ENCODE measurements around the gene MLN. TPM values are rescaled to one million over a fixed set of nuclear protein-coding genes. Genes with fewer than 3 reads are reported as not detected.

The MLN gene
- total RNA-seq, 1 experiment from 2014 or later, result not detected

- H3K36me3 ChIP-seq (ENCODE audit: control insufficient read depth in 1 of 2, insufficient read depth in 2 of 2, low read length in 2 of 2), result no peaks in the 10 kb centered on the region
- no peaks in the 10 kb centered on the region for H3K9me2 ChIP-seq (ENCODE audit: insufficient read depth)
- ChIA-PET POLR2A (interaction anchor here (1.1 kb wide), 1 partner anchor 11 kb away, joined by 4 read pairs; no protein-coding TSS in a partner anchor), RAD21 (ENCODE audit: low non-redundant PET in 1 of 2, low total read pairs in 2 of 2, uncharacterized antibody in 2 of 2, unreplicated experiment in 2 of 2) (no interaction called here), CTCF (interaction anchor here (1.0 to 2.5 kb wide), 4 partner anchors 17 to 188 kb away, joined by 3 to 9 read pairs (median 4); no protein-coding TSS in a partner anchor)
- BruUV-seq (replicated peaks), result no TSS peak
- intact Hi-C loops (cut with micrococcal nuclease), result no loop called here
- no peaks in the 10 kb centered on the region for H3K9me3 ChIP-seq (ENCODE audit: control insufficient read depth in 1 of 2, insufficient read depth in 1 of 2, low read depth in 1 of 2, low read length in 2 of 2)
- H4K20me1 ChIP-seq (ENCODE audit: insufficient read depth), result no peaks in the 10 kb centered on the region
- TF ChIP-seq EZH2phosphoT487 (IDR thresholded peaks at IDR 0.05; ENCODE audit: borderline replicate concordance) (no peak), ZBTB33 (IDR thresholded peaks at IDR 0.05; ENCODE audit: extremely low read depth, insufficient replicate concordance, low read length) (no peak), FOSL1 (IDR thresholded peaks at IDR 0.05; ENCODE audit: low read depth) (no peak), EZH2 (IDR thresholded peaks at IDR 0.05) (no peak), TCF7L2 (IDR thresholded peaks at IDR 0.05; ENCODE audit: borderline replicate concordance, extremely low read depth, insufficient read depth, insufficient read length) (no peak), SP1 (IDR thresholded peaks at IDR 0.05; ENCODE audit: low read depth) (no peak), CEBPB (IDR thresholded peaks at IDR 0.05; ENCODE audit: low read depth) (no peak), POLR2AphosphoS5 (IDR thresholded peaks at IDR 0.05; ENCODE audit: low read depth, low read length) (no peak), POLR2A (IDR thresholded peaks at IDR 0.05; ENCODE audit: borderline replicate concordance, extremely low read depth, insufficient read depth, insufficient read length) (no peak), ZFX (IDR thresholded peaks at IDR 0.05) (no peak), JUND (IDR thresholded peaks at IDR 0.05) (no peak)
- TF ChIP-seq, protein P1, sequence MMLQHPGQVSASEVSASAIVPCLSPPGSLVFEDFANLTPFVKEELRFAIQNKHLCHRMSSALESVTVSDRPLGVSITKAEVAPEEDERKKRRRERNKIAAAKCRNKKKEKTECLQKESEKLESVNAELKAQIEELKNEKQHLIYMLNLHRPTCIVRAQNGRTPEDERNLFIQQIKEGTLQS (IDR thresholded peaks at IDR 0.05), result no peak
- TF ChIP-seq, protein P2, sequence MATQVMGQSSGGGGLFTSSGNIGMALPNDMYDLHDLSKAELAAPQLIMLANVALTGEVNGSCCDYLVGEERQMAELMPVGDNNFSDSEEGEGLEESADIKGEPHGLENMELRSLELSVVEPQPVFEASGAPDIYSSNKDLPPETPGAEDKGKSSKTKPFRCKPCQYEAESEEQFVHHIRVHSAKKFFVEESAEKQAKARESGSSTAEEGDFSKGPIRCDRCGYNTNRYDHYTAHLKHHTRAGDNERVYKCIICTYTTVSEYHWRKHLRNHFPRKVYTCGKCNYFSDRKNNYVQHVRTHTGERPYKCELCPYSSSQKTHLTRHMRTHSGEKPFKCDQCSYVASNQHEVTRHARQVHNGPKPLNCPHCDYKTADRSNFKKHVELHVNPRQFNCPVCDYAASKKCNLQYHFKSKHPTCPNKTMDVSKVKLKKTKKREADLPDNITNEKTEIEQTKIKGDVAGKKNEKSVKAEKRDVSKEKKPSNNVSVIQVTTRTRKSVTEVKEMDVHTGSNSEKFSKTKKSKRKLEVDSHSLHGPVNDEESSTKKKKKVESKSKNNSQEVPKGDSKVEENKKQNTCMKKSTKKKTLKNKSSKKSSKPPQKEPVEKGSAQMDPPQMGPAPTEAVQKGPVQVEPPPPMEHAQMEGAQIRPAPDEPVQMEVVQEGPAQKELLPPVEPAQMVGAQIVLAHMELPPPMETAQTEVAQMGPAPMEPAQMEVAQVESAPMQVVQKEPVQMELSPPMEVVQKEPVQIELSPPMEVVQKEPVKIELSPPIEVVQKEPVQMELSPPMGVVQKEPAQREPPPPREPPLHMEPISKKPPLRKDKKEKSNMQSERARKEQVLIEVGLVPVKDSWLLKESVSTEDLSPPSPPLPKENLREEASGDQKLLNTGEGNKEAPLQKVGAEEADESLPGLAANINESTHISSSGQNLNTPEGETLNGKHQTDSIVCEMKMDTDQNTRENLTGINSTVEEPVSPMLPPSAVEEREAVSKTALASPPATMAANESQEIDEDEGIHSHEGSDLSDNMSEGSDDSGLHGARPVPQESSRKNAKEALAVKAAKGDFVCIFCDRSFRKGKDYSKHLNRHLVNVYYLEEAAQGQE (IDR thresholded peaks at IDR 0.05; ENCODE audit: low read depth), result no peak
- peak overlapping the region; percentile 69 for H3K4me2 ChIP-seq (ENCODE audit: low read length)
- H3K27ac ChIP-seq (ENCODE audit: low read depth, low read length), result peak overlapping the region; percentile 73
- peaks cover 21 to 39% of the 10 kb centered on the region in 2 experiments for H3K4me1 ChIP-seq (ENCODE audit: control insufficient read depth in 1 of 2, insufficient read depth in 2 of 2, low read length in 2 of 2)
- ATAC-seq (peak; percentile 31; the same call in 1 of the 2 replicates), DNase-seq (ENCODE audit: low read depth, low spot score) (no peak)
- peak overlapping the region in 1 of 2 experiments; percentile 20; a peak in 1 of 4 replicates for H3K4me3 ChIP-seq (replicated peaks in 1 of 2; ENCODE audit: low read depth in 1 of 2, low read length in 2 of 2)
- H3K27me3 ChIP-seq (ENCODE audit: insufficient read depth, low read length), result no peaks in the 10 kb centered on the region
- H3K79me2 ChIP-seq (ENCODE audit: insufficient read depth, low read length), result no peaks in the 10 kb centered on the region
- no peak overlapping the region for H2AFZ ChIP-seq (ENCODE audit: low read depth, low read length, poor library complexity, severe bottlenecking)
- H3K9ac ChIP-seq (ENCODE audit: low read length), result peak overlapping the region; percentile 47
Measured at GRCh38 chr6:33839399-33840047, 35.7 kb upstream of the MLN start.
